Measurements from ENCODE around the gene MED27.

DNA sequence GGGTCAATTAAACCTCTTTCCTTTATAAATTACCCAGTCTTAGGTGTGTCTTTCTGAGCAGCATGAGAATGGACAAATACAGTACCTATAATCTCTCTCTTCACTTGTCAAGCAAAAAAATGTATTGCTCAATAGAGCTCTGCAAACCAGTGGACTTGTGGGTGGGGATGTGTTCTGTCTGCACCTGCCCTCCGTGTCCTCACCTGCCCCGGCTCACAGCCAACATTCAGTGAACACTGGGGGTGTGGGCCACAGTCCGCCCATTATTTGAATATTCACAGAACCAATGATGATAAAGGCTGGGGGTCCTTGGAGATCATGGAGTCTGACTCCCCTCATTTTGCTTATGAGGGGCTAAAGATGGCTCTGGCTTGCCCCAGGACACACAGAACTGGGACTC is 36.9 kb upstream of the MED27 start:
- TF ChIP-seq, protein P1, sequence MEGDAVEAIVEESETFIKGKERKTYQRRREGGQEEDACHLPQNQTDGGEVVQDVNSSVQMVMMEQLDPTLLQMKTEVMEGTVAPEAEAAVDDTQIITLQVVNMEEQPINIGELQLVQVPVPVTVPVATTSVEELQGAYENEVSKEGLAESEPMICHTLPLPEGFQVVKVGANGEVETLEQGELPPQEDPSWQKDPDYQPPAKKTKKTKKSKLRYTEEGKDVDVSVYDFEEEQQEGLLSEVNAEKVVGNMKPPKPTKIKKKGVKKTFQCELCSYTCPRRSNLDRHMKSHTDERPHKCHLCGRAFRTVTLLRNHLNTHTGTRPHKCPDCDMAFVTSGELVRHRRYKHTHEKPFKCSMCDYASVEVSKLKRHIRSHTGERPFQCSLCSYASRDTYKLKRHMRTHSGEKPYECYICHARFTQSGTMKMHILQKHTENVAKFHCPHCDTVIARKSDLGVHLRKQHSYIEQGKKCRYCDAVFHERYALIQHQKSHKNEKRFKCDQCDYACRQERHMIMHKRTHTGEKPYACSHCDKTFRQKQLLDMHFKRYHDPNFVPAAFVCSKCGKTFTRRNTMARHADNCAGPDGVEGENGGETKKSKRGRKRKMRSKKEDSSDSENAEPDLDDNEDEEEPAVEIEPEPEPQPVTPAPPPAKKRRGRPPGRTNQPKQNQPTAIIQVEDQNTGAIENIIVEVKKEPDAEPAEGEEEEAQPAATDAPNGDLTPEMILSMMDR (IDR thresholded peaks at IDR 0.05; ENCODE audit: poor library complexity), result no peak
- TF ChIP-seq EZH2phosphoT487 (IDR thresholded peaks at IDR 0.05; ENCODE audit: low read depth, severe bottlenecking, unreplicated experiment) (no peak), EZH2 (IDR thresholded peaks at IDR 0.05; ENCODE audit: borderline replicate concordance) (no peak)

Data from hepatocyte (in vitro differentiated cells).